ENCODE results near the gene TRIM71. TPM values are rescaled to one million over a fixed set of nuclear protein-coding genes. Genes with fewer than 3 reads are reported as not detected.

TRIM71 gene
- polyA plus RNA-seq, 1 donor (not counting 4 experiments of a cell fraction or from before 2014, with no cell fraction given): not detected

DNA sequence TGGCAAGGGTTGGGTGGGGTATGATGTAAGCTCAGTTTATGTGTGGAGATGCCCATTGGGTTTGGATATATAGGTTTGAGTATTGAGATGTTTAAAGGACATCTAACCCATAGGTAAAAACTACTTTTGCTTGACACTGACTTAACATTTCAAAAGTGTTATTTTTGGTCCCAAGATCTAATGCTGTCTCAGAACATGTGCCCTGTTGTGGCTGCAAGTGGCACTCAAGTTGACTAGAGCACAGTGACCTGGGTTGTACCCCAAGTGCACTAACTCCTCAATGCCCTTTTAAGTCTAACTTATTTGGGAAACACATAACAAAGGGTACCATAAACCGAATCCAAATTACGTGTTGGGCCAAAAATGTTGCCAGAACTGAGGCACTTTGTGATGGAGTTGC, 77.2 kb downstream of the TRIM71 start:
- Histone ChIP-seq H4K20me1 (ENCODE audit: control insufficient read depth, extremely low read depth, insufficient read depth, low read length) (no peaks in the 10 kb centered on the region), H3K36me3 (ENCODE audit: control insufficient read depth in 2 of 2, extremely low read depth in 1 of 2, insufficient read depth in 2 of 2, low read length in 2 of 2) (no peaks in the 10 kb centered on the region), H3K27ac (ENCODE audit: control insufficient read depth, insufficient read depth, low read length) (no peak overlapping the region), H3K9ac (ENCODE audit: control insufficient read depth, extremely low read depth, insufficient read depth, low read length) (no peak overlapping the region), H3K4me3 (ENCODE audit: control insufficient read depth in 2 of 3, extremely low read depth in 1 of 3, insufficient read depth in 2 of 3, low read depth in 1 of 3, low read length in 3 of 3) (no peak overlapping the region), H3K9me1 (ENCODE audit: control insufficient read depth, extremely low read depth, insufficient read depth, low read length) (no peaks in the 10 kb centered on the region), H3K4me2 (ENCODE audit: control insufficient read depth, extremely low read depth, insufficient read depth, low read depth, low read length) (no peak overlapping the region), H3K79me2 (ENCODE audit: control insufficient read depth, insufficient read depth, low read length) (no peaks in the 10 kb centered on the region), H2AFZ (ENCODE audit: control insufficient read depth, low read length) (no peak overlapping the region), H3K9me3 (ENCODE audit: control insufficient read depth, low read depth, low read length) (no peaks in the 10 kb centered on the region), H3K27me3 (ENCODE audit: control insufficient read depth, extremely low read depth, insufficient read depth, low read length) (peaks cover 20% of the 10 kb centered on the region), H3K4me1 (ENCODE audit: control insufficient read depth, extremely low read depth, insufficient read depth, low read length) (no peaks in the 10 kb centered on the region)
- DNase-seq (ENCODE audit: low read depth, low spot score) (no peak), FAIRE-seq (no peak)
- TF ChIP-seq, protein P1, sequence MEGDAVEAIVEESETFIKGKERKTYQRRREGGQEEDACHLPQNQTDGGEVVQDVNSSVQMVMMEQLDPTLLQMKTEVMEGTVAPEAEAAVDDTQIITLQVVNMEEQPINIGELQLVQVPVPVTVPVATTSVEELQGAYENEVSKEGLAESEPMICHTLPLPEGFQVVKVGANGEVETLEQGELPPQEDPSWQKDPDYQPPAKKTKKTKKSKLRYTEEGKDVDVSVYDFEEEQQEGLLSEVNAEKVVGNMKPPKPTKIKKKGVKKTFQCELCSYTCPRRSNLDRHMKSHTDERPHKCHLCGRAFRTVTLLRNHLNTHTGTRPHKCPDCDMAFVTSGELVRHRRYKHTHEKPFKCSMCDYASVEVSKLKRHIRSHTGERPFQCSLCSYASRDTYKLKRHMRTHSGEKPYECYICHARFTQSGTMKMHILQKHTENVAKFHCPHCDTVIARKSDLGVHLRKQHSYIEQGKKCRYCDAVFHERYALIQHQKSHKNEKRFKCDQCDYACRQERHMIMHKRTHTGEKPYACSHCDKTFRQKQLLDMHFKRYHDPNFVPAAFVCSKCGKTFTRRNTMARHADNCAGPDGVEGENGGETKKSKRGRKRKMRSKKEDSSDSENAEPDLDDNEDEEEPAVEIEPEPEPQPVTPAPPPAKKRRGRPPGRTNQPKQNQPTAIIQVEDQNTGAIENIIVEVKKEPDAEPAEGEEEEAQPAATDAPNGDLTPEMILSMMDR (optimal IDR thresholded peaks at IDR 0.05 in 1 of 3, IDR thresholded peaks at IDR 0.05 in 1 of 3, conservative IDR thresholded peaks at IDR 0.05 in 1 of 3; ENCODE audit: extremely low read depth in 1 of 3, insufficient read depth in 2 of 3, low read length in 3 of 3): no peak
- dilution Hi-C loops (cut with MboI; ENCODE audit: extremely low pct_ligation_motif_present, low sequenced_read_pairs): no loop called here

DNA sequence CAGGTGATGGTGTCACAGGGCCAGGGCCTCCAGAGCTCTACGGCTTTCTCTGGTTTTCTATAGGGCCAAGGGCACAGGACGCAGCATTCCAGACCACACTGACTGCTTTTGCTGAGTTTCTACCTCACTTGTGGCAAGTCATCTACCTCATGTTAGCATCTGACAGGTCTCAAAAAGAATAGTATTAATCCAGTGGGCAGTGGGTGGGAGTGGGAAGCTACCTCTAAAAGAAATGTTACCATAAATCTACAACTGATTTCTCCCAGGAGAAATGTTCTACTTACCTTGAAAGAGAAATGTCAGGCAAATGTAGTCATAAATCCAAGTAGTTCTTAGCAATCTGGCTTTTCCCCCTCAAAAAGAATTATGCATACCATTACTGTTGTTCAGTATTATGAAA, 77.9 kb downstream of the TRIM71 start:
- no peak overlapping the region for H2AFZ ChIP-seq (ENCODE audit: control insufficient read depth, low read length)
- no peak overlapping the region for H3K9ac ChIP-seq (ENCODE audit: control insufficient read depth, extremely low read depth, insufficient read depth, low read length)
- TF ChIP-seq EZH2 (IDR thresholded peaks at IDR 0.05; ENCODE audit: low read length): no peak
- TF ChIP-seq, protein P1 (optimal IDR thresholded peaks at IDR 0.05 in 1 of 3, IDR thresholded peaks at IDR 0.05 in 1 of 3, conservative IDR thresholded peaks at IDR 0.05 in 1 of 3; ENCODE audit: extremely low read depth in 1 of 3, insufficient read depth in 2 of 3, low read length in 3 of 3): no peak
- H3K79me2 ChIP-seq (ENCODE audit: control insufficient read depth, insufficient read depth, low read length): no peaks in the 10 kb centered on the region
- peaks cover 20% of the 10 kb centered on the region for H3K27me3 ChIP-seq (ENCODE audit: control insufficient read depth, extremely low read depth, insufficient read depth, low read length)
- H3K9me1 ChIP-seq (ENCODE audit: control insufficient read depth, extremely low read depth, insufficient read depth, low read length): no peaks in the 10 kb centered on the region
- H3K27ac ChIP-seq (ENCODE audit: control insufficient read depth, insufficient read depth, low read length): no peak overlapping the region
- H3K36me3 ChIP-seq (ENCODE audit: control insufficient read depth in 2 of 2, extremely low read depth in 1 of 2, insufficient read depth in 2 of 2, low read length in 2 of 2): no peaks in the 10 kb centered on the region
- no peak overlapping the region for H3K4me2 ChIP-seq (ENCODE audit: control insufficient read depth, extremely low read depth, insufficient read depth, low read depth, low read length)
- H3K4me1 ChIP-seq (ENCODE audit: control insufficient read depth, extremely low read depth, insufficient read depth, low read length): no peaks in the 10 kb centered on the region
- FAIRE-seq (no peak), DNase-seq (ENCODE audit: low read depth, low spot score) (no peak)
- dilution Hi-C loops (cut with MboI; ENCODE audit: extremely low pct_ligation_motif_present, low sequenced_read_pairs): no loop called here
- no peak overlapping the region for H3K4me3 ChIP-seq (ENCODE audit: control insufficient read depth in 2 of 3, extremely low read depth in 1 of 3, insufficient read depth in 2 of 3, low read depth in 1 of 3, low read length in 3 of 3)
- no peaks in the 10 kb centered on the region for H3K9me3 ChIP-seq (ENCODE audit: control insufficient read depth, low read depth, low read length)
- H4K20me1 ChIP-seq (ENCODE audit: control insufficient read depth, extremely low read depth, insufficient read depth, low read length): no peaks in the 10 kb centered on the region

Measured in keratinocyte (primary cell).